ENCODE results near the gene PAPOLG. TPM values are rescaled to one million over a fixed set of nuclear protein-coding genes. Genes with fewer than 3 reads are reported as not detected.
A peak's percentile ranks its signal among the peaks of the same experiment; 100 is the strongest.

Gene PAPOLG
- total and polyA plus RNA-seq, 9 donors = 8.0 to 18.4 (median 15.5) TPM

GRCh38 chr2:60844105-60844504 lies 88.0 kb downstream of the PAPOLG start:
- WGBS, 3 donors = 89 to 97% (median 95%) methylated on average over 2 of the region's 2 CpGs
- no peaks in the 10 kb centered on the region for H3K27me3 ChIP-seq
- H3K36me3 ChIP-seq = no peaks in the 10 kb centered on the region
- peaks cover 6% of the 10 kb centered on the region for H3K4me1 ChIP-seq (ENCODE audit: insufficient read depth)
- H3K27ac ChIP-seq = no peak overlapping the region
- H3K9me3 ChIP-seq = no peaks in the 10 kb centered on the region
- no peak for DNase-seq
- H3K4me3 ChIP-seq = no peak overlapping the region
- intact Hi-C loops (cut with DNase I) = no loop called here
- no peak for TF ChIP-seq EP300 (IDR thresholded peaks at IDR 0.05)
- no peak for TF ChIP-seq POLR2A (IDR thresholded peaks at IDR 0.05)
- TF ChIP-seq CTCF (IDR thresholded peaks at IDR 0.05) = no peak

GRCh38 chr2:60847854-60848253 lies 91.8 kb downstream of the PAPOLG start:
- DNase-seq = peak in 1 of 5 donors; percentile 21
- H3K4me3 ChIP-seq = no peak overlapping the region
- 5 to 16% (median 10%) methylated on average over 6 of the region's 6 CpGs for WGBS, 3 donors

More at GRCh38 chr2:60847854-60848253, 91.8 kb downstream of the PAPOLG start:
- H3K27me3 ChIP-seq = no peaks in the 10 kb centered on the region
- no peaks in the 10 kb centered on the region for H3K9me3 ChIP-seq
- no peaks in the 10 kb centered on the region for H3K36me3 ChIP-seq
- intact Hi-C loops (cut with DNase I) = no loop called here
- H3K4me1 ChIP-seq (ENCODE audit: insufficient read depth) = peaks cover 6% of the 10 kb centered on the region
- H3K27ac ChIP-seq = peak overlapping the region; percentile 53 to 80
- no peak for TF ChIP-seq EP300 (IDR thresholded peaks at IDR 0.05)
- no peak for TF ChIP-seq CTCF (IDR thresholded peaks at IDR 0.05)

Small RNA genes within 50 kb of the gene (small RNA-seq; reads per million reads assigned to genes)
- not detected for gene RN7SL632P
- not detected for gene RNU6-612P

Other genes starting within 250 kb of the PAPOLG start
- gene BCL11A, start 202.6 kb upstream of the PAPOLG start, total RNA-seq = 1 to 10 TPM in 6 of 7 donors, not detected in 1; 2.1 to 5.7 (median 3.6) TPM
- gene BCL11A, start 202.6 kb upstream of the PAPOLG start, polyA plus RNA-seq = 1 to 10 TPM in 1 of 2 donors, under 1 TPM in 1; 0.81 to 2.5 TPM
- 10 to 100 TPM; 16.0 to 45.1 (median 20.9) TPM for gene REL, start 125.3 kb downstream of the PAPOLG start, total RNA-seq
- 1 to 10 TPM; 3.8 to 6.1 TPM for gene REL, start 125.3 kb downstream of the PAPOLG start, polyA plus RNA-seq